ENCODE measurements around the gene CRTC3.
"Not testable (repeated sequence)": the region's sequence is repeated elsewhere in the genome, so short reads cannot be mapped to it uniquely, and the experiment has no call there.

Gene CRTC3

GRCh38 chr15:90683371-90683770 is 153.6 kb downstream of the CRTC3 start:
- peaks cover 24 to 59% (median 41%) of the 10 kb centered on the region in 10 experiments for H3K4me1 ChIP-seq
- no peak for TF ChIP-seq Cebpa-rat (IDR thresholded peaks at IDR 0.05)
- H3K27ac ChIP-seq = no peak overlapping the region
- no peak overlapping the region for H3K4me2 ChIP-seq
- peaks cover 0 to 8% (median 3%) of the 10 kb centered on the region in 11 experiments; a peak in 18 of 22 replicates for H3K9me3 ChIP-seq (replicated peaks in 1 of 11)
- no peaks in the 10 kb centered on the region for H4K20me1 ChIP-seq
- H3K27me3 ChIP-seq = no peaks in the 10 kb centered on the region
- no peak overlapping the region for H3K4me3 ChIP-seq
- no peak overlapping the region for H3K9ac ChIP-seq
- no peaks in the 10 kb centered on the region for H3K36me3 ChIP-seq

- Histone ChIP-seq H3K4me1 (peaks cover 24 to 59% (median 41%) of the 10 kb centered on the region in 10 experiments), H3K4me3 (no peak overlapping the region), H3K36me3 (peaks cover 0 to under 1% (median 0%) of the 10 kb centered on the region in 11 experiments; a peak in 2 of 22 replicates), H3K27ac (no peak overlapping the region; a peak in 1 of 22 replicates), H4K20me1 (no peaks in the 10 kb centered on the region), H3K4me2 (peak overlapping the region in 2 of 11 experiments; percentile 5 to 84; a peak in 2 of 22 replicates), H3K9ac (no peak overlapping the region), H3K27me3 (no peaks in the 10 kb centered on the region), H3K9me3 (replicated peaks in 1 of 11) (peaks cover under 1 to 13% (median 8%) of the 10 kb centered on the region in 11 experiments; a peak in 21 of 22 replicates)
- TF ChIP-seq Cebpa-rat (IDR thresholded peaks at IDR 0.05) = no peak
Measured at GRCh38 chr15:90683876-90684275, 154.2 kb downstream of the CRTC3 start.

- TF ChIP-seq Cebpa-rat (IDR thresholded peaks at IDR 0.05) = no peak
- Histone ChIP-seq H3K9ac (no peak overlapping the region), H3K4me3 (no peak overlapping the region), H3K4me2 (peak overlapping the region in 2 of 11 experiments; percentile 79 to 84; a peak in 4 of 22 replicates), H3K36me3 (peaks cover 0 to 5% (median 0%) of the 10 kb centered on the region in 11 experiments; a peak in 3 of 22 replicates), H4K20me1 (no peaks in the 10 kb centered on the region), H3K27ac (peak overlapping the region in 3 of 11 experiments; percentile 14 to 76 (median 63); a peak in 1 of 22 replicates), H3K9me3 (replicated peaks in 1 of 11) (peaks cover 5 to 17% (median 12%) of the 10 kb centered on the region in 11 experiments; a peak in 21 of 22 replicates), H3K4me1 (peaks cover 24 to 59% (median 41%) of the 10 kb centered on the region in 10 experiments), H3K27me3 (no peaks in the 10 kb centered on the region)
Measured at GRCh38 chr15:90684281-90684680, 154.6 kb downstream of the CRTC3 start.

- H3K27ac ChIP-seq = peak overlapping the region; percentile 60 to 78 (median 76)
- H3K27me3 ChIP-seq = no peaks in the 10 kb centered on the region
- peak overlapping the region; percentile 60 to 87 (median 76) for H3K4me2 ChIP-seq
- H3K4me1 ChIP-seq = peaks cover 24 to 51% (median 42%) of the 10 kb centered on the region in 10 experiments
- peak overlapping the region; percentile 26 to 65 (median 53); a peak in 17 of 22 replicates for H3K9ac ChIP-seq
- peaks cover 0 to 7% (median 0%) of the 10 kb centered on the region in 11 experiments; a peak in 3 of 22 replicates for H3K36me3 ChIP-seq
- TF ChIP-seq Cebpa-rat (IDR thresholded peaks at IDR 0.05) = no peak
- H3K9me3 ChIP-seq (replicated peaks in 1 of 11) = peaks cover 14 to 28% (median 23%) of the 10 kb centered on the region in 11 experiments; a peak in 21 of 22 replicates
- 0 out of 20 replicates have a peak overlapping the region, but pooled peaks of 1 of the 10 experiments have one; percentile 0 for H3K4me3 ChIP-seq
- H4K20me1 ChIP-seq = no peaks in the 10 kb centered on the region
Measured at GRCh38 chr15:90685591-90686434, 156.1 kb downstream of the CRTC3 start.

GRCh38 chr15:90686435-90687218 is 156.9 kb downstream of the CRTC3 start:
- Histone ChIP-seq H3K27me3 (no peaks in the 10 kb centered on the region), H4K20me1 (no peaks in the 10 kb centered on the region), H3K36me3 (peaks cover 0 to 7% (median 0%) of the 10 kb centered on the region in 11 experiments; a peak in 3 of 22 replicates), H3K9me3 (replicated peaks in 1 of 11) (peaks cover 14 to 28% (median 23%) of the 10 kb centered on the region in 11 experiments; a peak in 21 of 22 replicates), H3K4me1 (peaks cover 24 to 53% (median 49%) of the 10 kb centered on the region in 10 experiments), H3K4me2 (peak overlapping the region; percentile 52 to 87 (median 71)), H3K4me3 (no peak overlapping the region), H3K9ac (peak overlapping the region in 9 of 11 experiments; percentile 11 to 59 (median 24); a peak in 17 of 22 replicates), H3K27ac (peak overlapping the region in 10 of 11 experiments; percentile 60 to 78 (median 76); a peak in 21 of 22 replicates)
- no peak for TF ChIP-seq Cebpa-rat (IDR thresholded peaks at IDR 0.05)

- not testable (repeated sequence) for H4K20me1 ChIP-seq, H3K27ac ChIP-seq, H3K27me3 ChIP-seq, H3K9ac ChIP-seq, H3K4me2 ChIP-seq, H3K36me3 ChIP-seq
- H3K4me1 ChIP-seq = peaks cover 39 to 61% (median 59%) of the 10 kb centered on the region in 10 experiments
- H3K9me3 ChIP-seq (replicated peaks in 1 of 11) = peaks cover 14 to 28% (median 23%) of the 10 kb centered on the region in 11 experiments; a peak in 21 of 22 replicates
- H3K4me3 ChIP-seq = peak overlapping the region in 1 of 10 experiments; percentile 39; a peak in 2 of 20 replicates
Measured at GRCh38 chr15:90689326-90689961, 159.7 kb downstream of the CRTC3 start.

- Histone ChIP-seq H3K27me3 (no peaks in the 10 kb centered on the region), H3K4me1 (peaks cover 32 to 53% (median 48%) of the 10 kb centered on the region in 10 experiments), H3K9ac (no peak overlapping the region), H3K36me3 (peaks cover 0 to 7% (median 0%) of the 10 kb centered on the region in 11 experiments; a peak in 3 of 22 replicates), H3K4me2 (no peak overlapping the region), H3K27ac (no peak overlapping the region), H3K9me3 (replicated peaks in 1 of 11) (peaks cover 14 to 28% (median 23%) of the 10 kb centered on the region in 11 experiments; a peak in 21 of 22 replicates), H4K20me1 (no peaks in the 10 kb centered on the region), H3K4me3 (no peak overlapping the region)
- TF ChIP-seq Cebpa-rat (IDR thresholded peaks at IDR 0.05) = no peak
Measured at GRCh38 chr15:90690585-90690984, 160.9 kb downstream of the CRTC3 start.

GRCh38 chr15:90691369-90691768 is 161.6 kb downstream of the CRTC3 start:
- TF ChIP-seq Cebpa-rat (IDR thresholded peaks at IDR 0.05) = no peak
- no peak overlapping the region for H3K9ac ChIP-seq
- peak overlapping the region in 4 of 11 experiments; percentile 16 to 65 (median 18); a peak in 6 of 22 replicates for H3K4me2 ChIP-seq
- peaks cover 0 to 7% (median 0%) of the 10 kb centered on the region in 11 experiments; a peak in 3 of 22 replicates for H3K36me3 ChIP-seq
- no peak overlapping the region for H3K4me3 ChIP-seq
- peaks cover 14 to 28% (median 23%) of the 10 kb centered on the region in 11 experiments; a peak in 21 of 22 replicates for H3K9me3 ChIP-seq (replicated peaks in 1 of 11)
- H4K20me1 ChIP-seq = no peaks in the 10 kb centered on the region
- H3K27ac ChIP-seq = no peak overlapping the region
- no peaks in the 10 kb centered on the region for H3K27me3 ChIP-seq
- H3K4me1 ChIP-seq = peaks cover 24 to 45% (median 40%) of the 10 kb centered on the region in 10 experiments

Data from BLaER1 treated with 17β-estradiol and CSF1 and Interleukin-3, amounts not matched to agents 10 nM and 100 nM (cell line).